Thyroid gland (tissue), 4 donors: ENCODE results near the gene SSR2. TPM values are rescaled to one million over a fixed set of nuclear protein-coding genes. Genes with fewer than 3 reads are reported as not detected.
A peak's percentile ranks its signal among the peaks of the same experiment; 100 is the strongest.

Experiments
- DNase-seq, 2 donors: peaks; one replicate each; pipeline ENCODE4 v3.0.0-alpha.2; 2019
- H3K27ac ChIP-seq, 3 donors: fragments of 200-600 bp; sonication (generic); 1 replicate in 2 of 3; 2 replicates in 1 of 3; pipeline ENCODE4 v1.5.1; 2016 to 2019; ENCODE audit warnings: mild to moderate bottlenecking in 1 of 3, moderate library complexity in 1 of 3
- H3K27me3 ChIP-seq: fragments of 200-600 bp; sonication (generic); one replicate; pipeline ENCODE4 v1.5.1; 2019
- H3K36me3 ChIP-seq, 2 donors: fragments of 200-600 bp; sonication (generic); one replicate each; pipeline ENCODE4 v1.5.1; 2016 to 2019
- H3K4me1 ChIP-seq, 2 donors: fragments of 200-600 bp; sonication (generic); one replicate each; pipeline ENCODE4 v1.5.1; 2017 to 2019
- H3K4me3 ChIP-seq, 3 donors: fragments of 200-600 bp; sonication (generic); replicated peaks in 1 of 3; 1 replicate in 2 of 3; 2 replicates in 1 of 3; pipeline ENCODE4 v1.5.1; 2016; ENCODE audit warnings: mild to moderate bottlenecking in 1 of 3
- H3K9me3 ChIP-seq: fragments of 200-600 bp; sonication (generic); one replicate; pipeline ENCODE4 v1.5.1; 2017
- CTCF ChIP-seq, 6 experiments: fragments of 200-600 bp in 3 of 6; fragments of 450-650 bp in 3 of 6; sonication (generic) in 3 of 6; IDR thresholded peaks; one replicate each; pipeline ENCODE4 v1.5.1; 2016 to 2019; ENCODE audit warnings: antibody characterized with exemption in 6 of 6, mild to moderate bottlenecking in 2 of 6, inconsistent platforms in 1 of 6, moderate library complexity in 1 of 6
- POLR2A ChIP-seq, 2 donors: fragments of 450-650 bp; IDR thresholded peaks; one replicate each; pipeline ENCODE4 v1.6.1; 2017; ENCODE audit warnings: antibody characterized with exemption in 2 of 2, mild to moderate bottlenecking in 2 of 2, moderate library complexity in 1 of 2
- WGBS, 2 donors: methylation state at CpG; one replicate each; pipeline ENCODE4 v1.1.5; 2017; 5-methylcytosine and 5-hydroxymethylcytosine counted together
- intact Hi-C: fragments of 100-400 bp; cut with DNase I; formaldehyde crosslinking; loops from one replicate; pipeline ENCODE4 v1.15.1; 2023
- total RNA-seq, 4 donors: library from RNA; depleted of rRNA; stranded (reverse); fragments of >200 nt; gene quantifications; one replicate each; pipeline ENCODE4 v1.2.3, GENCODE V29; 2016

SSR2 gene
- total RNA-seq, 4 donors from 2014 or later: 78.6 to 193 (median 130) TPM

DNA sequence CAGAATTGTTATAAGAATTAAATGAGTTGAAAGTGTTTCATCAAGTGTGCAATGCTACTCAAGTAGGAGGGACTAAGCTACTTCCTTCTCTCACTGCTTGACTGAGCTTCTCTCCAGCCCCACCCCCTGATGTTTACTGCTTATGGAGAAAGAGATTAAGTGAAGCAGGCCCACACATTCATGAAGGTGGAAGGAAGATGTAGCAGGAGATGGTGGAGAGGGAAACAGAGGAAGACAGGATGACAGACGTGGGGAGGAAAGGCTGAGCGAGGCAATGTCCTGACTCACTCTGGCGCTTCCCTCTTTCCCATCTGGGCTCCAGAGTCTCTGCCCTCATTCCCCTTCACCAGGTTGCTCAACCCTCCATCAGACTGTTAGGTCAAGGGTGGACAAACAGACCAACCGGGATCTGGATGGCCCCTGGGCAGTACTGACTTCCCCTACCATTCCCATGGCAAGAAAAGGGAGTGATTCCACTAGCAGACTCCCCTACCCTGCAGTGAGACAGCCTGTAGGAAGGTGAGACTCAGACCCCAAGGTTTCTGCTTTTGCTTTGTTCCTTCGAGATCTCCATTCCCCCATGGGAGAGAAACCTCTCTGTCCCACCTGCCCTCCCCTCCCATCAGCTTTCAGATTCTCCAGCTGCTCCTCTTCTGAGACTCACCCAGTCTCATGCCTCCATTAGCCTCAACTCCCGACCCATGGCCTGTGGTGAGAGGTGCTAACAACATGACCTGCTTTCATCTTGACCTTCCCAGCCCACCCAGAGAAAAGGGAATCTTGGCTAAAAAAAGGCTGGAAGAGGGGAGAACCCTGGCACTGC, 39.3 kb downstream of the SSR2 start:
- H3K27me3 ChIP-seq: no peaks in the 10 kb centered on the region
- H3K27ac ChIP-seq: peak overlapping the region; percentile 94 to 96 (median 96)
- TF ChIP-seq POLR2A (IDR thresholded peaks at IDR 0.05) (no peak), CTCF (IDR thresholded peaks at IDR 0.05) (no peak)
- H3K36me3 ChIP-seq: no peaks in the 10 kb centered on the region
- DNase-seq: peak; percentile 49 to 54
- no peaks in the 10 kb centered on the region for H3K9me3 ChIP-seq
- 57 to 67% methylated on average over 6 of the region's 6 CpGs for WGBS, 2 donors
- H3K4me1 ChIP-seq: peaks cover 45 to 58% of the 10 kb centered on the region in 2 donors
- no peak overlapping the region for H3K4me3 ChIP-seq
- intact Hi-C loops: no loop called here

DNA sequence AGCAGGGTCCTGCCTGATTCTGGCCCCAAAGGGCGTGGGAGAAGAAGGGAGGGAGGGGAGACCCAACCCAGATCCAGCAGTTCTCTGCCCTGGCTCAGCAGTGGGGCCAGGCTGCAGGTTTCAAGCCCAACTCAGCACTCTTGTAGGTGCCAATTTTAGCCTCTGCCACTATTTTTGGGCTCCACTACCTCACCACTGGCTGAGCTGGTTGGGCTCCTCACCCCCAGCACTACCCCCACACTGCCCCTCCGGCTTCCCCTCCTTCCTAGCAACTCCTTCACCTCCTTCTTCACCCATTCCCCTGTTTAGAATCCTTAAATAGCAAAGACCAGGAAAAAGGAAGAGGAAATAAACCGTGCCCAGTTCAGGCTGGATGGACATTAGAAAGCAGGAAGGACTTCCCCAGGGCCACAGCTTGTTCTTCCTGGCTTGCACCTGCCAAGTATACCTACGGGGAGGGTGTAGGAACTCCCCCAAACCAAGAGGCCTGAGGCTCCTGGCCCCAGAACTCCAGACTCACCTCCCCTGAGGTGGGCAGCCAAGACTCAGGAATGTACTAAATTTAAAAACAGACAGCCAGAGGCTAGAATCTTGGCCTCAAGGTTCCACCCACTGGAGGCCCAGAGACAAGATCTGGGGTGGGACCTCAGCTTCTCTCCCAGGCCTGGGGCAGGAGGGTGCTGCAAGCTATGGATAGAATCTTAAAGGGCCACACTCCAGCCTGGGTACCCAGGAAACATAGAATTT, 41.0 kb downstream of the SSR2 start:
- peak; percentile 37 to 51 for DNase-seq
- no peaks in the 10 kb centered on the region for H3K27me3 ChIP-seq
- H3K27ac ChIP-seq: peak overlapping the region; percentile 94 to 96 (median 96)
- whole genome bisulfite sequencing, 2 donors: 21 to 46% methylated on average over 4 of the region's 4 CpGs
- intact Hi-C loops: loop anchor here (5.0 kb wide), 1 partner anchor 37 kb away; the partner anchor contains the start of gene RXFP4
- TF ChIP-seq CTCF (IDR thresholded peaks at IDR 0.05) (no peak), POLR2A (IDR thresholded peaks at IDR 0.05) (no peak)
- no peaks in the 10 kb centered on the region for H3K36me3 ChIP-seq
- H3K4me3 ChIP-seq: peak overlapping the region in 1 of 3 donors; percentile 90
- no peaks in the 10 kb centered on the region for H3K9me3 ChIP-seq
- H3K4me1 ChIP-seq: peaks cover 61 to 74% of the 10 kb centered on the region in 2 donors

DNA sequence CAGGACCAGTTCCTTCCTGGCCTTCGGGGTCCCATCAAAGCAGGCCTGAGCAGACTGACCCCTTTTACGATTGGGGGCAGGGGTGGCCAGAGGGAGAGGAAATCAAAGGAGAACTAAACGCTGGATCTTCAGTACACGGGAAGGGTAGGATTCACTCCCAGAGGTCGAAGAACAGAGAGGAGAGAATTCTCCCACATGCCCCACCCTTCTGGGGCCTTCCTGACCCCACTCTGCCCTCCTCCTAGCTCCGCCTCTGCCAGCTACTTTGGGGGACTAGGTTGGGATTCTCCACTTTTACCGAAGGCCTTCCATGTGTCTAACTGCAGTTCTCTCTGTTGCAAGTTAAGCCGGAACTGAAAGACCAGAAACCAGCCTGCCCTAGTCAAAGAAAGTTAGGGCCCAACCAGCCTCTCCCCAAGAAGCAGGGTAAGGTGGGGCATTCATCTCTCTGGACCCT, 41.8 kb downstream of the SSR2 start:
- H3K27me3 ChIP-seq: no peaks in the 10 kb centered on the region
- no peaks in the 10 kb centered on the region for H3K36me3 ChIP-seq
- H3K9me3 ChIP-seq: no peaks in the 10 kb centered on the region
- TF ChIP-seq CTCF (IDR thresholded peaks at IDR 0.05): no peak
- DNase-seq: no peak
- WGBS, 2 donors: 21 to 26% methylated on average over 7 to 8 of the region's 8 CpGs
- intact Hi-C loops: loop anchor here (5.0 kb wide), 1 partner anchor 37 kb away; the partner anchor contains the start of gene RXFP4
- peaks cover 68 to 77% of the 10 kb centered on the region in 2 donors for H3K4me1 ChIP-seq
- H3K27ac ChIP-seq: peak overlapping the region; percentile 94 to 96 (median 96)
- peak overlapping the region; percentile 90 to 98 (median 92) for H3K4me3 ChIP-seq

DNA sequence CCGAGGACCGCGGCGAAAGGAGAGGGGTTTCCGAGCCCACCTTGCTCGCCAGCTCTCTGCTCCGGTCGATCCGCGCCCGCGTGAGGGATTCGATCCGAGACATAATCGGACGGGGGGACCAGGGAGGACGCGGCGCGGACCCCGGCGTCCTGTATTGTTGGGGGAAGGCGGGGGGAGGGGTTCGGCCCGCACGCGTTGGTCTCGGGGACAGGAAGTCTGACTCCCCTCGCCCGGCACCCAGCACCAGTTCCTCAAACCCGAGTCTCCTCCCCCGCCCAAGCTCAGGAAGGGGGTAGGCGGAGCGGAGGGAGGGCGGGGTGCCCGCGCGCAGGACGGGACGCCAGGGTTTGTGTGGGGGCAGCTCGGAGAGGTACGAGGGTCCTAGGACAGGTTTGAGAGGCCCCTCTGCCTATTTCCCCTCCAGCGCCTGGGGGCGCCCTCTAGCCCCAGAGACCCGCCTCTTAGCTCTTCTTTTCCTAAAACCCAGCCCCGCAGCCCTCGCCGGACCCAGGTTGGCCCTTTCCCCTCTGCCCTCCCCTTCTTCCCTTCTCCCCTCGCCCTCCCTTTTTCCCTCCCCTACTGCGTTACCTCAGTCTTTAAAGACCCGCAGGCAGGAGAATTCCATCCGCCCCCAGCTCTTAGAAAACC, 42.3 kb downstream of the SSR2 start, which contains the start of gene ARHGEF2:
Gene ARHGEF2 (minus strand): TSS at position 223 of the 648 bp plus-strand sequence. CDS start 120 bp downstream, at position 103.
- no peaks in the 10 kb centered on the region for H3K27me3 ChIP-seq
- intact Hi-C loops: loop anchor here (5.0 kb wide), 1 partner anchor 36 kb away; the partner anchor contains the start of gene RXFP4
- peaks cover 71 to 77% of the 10 kb centered on the region in 2 donors for H3K4me1 ChIP-seq
- H3K27ac ChIP-seq: peak within 1 kb of the TSS; percentile 94 to 96 (median 96)
- DNase-seq: peak; percentile 72 to 73
- WGBS, 2 donors: 0 to 1% methylated on average over 22 to 30 of the region's 52 CpGs
- H3K36me3 ChIP-seq: no peaks in the 10 kb centered on the region
- H3K4me3 ChIP-seq: peak within 1 kb of the TSS; percentile 90 to 98 (median 92)
- peak in 1 of 2 donors; percentile 66 for TF ChIP-seq POLR2A (IDR thresholded peaks at IDR 0.05)
- TF ChIP-seq CTCF (IDR thresholded peaks at IDR 0.05): peak in 1 of 6 experiments; percentile 29
- no peaks in the 10 kb centered on the region for H3K9me3 ChIP-seq
